CD4-positive, alpha-beta T cell treated with Interleukin-4 for 4 hours (primary cell): ENCODE data around the gene UNC119.

ENCODE experiments used
- DNase-seq: peaks from one replicate; pipeline ENCODE4 v3.0.0-alpha.2; 2020

Gene UNC119

DNA sequence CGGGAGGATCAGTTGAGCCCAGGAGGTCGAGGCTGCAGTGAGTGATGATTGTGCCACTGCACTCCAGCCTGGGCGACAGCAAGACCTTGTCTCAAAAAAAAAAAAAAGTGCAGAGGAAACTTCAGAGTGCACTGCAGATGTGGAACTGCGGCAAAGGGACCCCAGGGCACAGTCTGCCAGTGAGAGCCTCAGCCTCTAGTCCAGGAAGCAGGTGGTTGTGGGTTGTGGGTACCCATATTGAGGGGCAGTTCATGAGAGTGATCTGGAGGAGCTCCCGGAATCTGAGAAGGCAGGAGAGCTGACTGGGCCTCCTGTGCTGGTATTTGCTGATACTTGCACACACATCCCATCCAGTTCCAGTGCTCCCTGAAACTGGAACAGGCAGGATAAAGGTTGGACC is 33.2 kb downstream of the UNC119 start:
- DNase-seq, result no peak

DNA sequence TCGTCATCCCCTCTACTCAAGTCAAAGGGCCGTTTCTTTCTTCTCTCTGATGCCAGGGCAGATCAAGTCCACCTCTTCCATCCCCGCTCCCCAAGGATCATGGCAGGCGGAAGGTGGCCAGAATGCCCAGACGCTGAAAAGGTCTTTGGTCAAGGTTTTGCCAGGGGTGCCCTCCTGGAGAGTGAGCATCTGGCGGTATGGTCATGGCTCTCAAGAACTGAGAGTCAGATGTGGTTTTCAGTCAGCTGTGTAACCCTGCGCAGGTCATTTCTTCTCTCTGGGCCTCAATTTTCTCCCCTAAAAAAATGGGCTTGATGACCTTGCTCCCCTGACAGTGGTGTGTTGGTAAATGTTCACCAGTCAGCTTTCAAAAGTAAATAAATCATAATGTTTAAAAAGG is 33.8 kb downstream of the UNC119 start:
- DNase-seq, result no peak

- no peak for DNase-seq
These were observed 34.3 kb downstream of the UNC119 start for GRCh38 chr17:28518132-28518531.

GRCh38 chr17:28515518-28515917 is 36.9 kb downstream of the UNC119 start:
- DNase-seq, result no peak

GRCh38 chr17:28514561-28515002 is 37.8 kb downstream of the UNC119 start:
- DNase-seq, result no peak

DNA sequence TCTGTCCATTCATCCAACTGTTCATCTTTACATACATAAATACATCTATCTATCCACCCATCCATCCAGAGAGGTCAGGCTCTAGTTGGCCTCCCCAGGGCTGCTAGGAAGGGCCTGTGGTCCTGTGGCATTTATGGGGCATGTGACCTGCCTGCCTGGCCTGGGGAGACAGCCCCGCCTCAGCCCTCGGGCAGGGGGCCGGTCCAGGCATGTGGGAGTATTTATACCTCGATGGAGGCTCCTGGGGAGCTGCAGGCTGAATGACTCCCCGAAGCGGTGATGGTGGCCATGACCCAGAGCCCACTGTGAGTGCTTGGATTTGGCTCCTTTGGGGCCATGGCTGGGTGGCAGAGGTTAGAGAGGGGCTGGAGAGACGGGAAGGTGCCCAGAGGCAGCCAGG is 38.9 kb downstream of the UNC119 start:
- no peak for DNase-seq

DNA sequence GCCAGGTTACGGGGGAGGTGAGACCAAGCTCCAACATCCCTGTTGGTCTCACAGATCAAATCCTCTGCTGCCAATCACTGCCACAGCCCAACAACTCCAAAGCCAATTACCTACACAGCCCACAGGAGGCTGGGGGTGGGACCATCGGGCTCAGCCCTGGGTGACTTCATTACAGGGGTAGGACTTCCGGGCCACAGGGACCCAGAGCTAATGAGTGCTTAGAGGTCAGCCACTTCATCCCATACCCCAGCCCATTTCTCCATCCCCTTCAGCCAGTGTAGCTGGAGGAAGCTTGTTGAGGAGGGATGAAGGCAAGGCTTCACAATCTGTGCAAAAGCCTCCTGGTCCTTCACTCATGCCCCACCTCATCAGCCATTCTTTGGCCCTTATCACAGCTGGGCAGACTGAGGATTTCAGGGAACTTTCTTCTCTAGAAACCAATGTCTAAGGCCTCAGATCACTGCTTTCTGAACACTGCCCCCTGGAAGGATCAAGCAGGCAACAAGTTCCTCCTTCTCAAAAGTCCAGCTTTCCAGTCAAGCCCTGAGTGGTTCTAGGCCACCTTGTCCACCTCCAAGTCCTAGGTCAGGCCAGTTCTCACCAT is 40.5 kb downstream of the UNC119 start:
- DNase-seq, result no peak

DNA sequence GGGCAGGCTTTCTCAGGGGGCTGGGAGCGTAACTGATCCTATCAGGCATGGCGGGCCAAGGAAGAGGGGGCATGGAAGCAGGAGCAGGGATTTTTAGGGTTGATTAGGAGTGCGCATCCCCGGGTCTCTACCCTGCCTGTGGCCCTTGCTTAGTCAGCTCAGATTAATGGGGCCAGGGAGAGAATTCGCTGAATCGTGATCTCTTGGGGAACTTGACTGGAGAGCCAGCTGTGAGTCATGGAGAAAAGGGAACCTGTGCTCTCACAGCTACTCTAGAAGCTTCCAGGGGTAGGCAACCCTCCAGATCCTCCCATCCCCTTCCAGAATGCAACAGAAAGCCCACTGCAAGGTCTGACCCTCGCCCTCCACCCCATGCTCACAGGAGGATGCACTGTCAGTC is 42.6 kb downstream of the UNC119 start:
- no peak for DNase-seq

DNA sequence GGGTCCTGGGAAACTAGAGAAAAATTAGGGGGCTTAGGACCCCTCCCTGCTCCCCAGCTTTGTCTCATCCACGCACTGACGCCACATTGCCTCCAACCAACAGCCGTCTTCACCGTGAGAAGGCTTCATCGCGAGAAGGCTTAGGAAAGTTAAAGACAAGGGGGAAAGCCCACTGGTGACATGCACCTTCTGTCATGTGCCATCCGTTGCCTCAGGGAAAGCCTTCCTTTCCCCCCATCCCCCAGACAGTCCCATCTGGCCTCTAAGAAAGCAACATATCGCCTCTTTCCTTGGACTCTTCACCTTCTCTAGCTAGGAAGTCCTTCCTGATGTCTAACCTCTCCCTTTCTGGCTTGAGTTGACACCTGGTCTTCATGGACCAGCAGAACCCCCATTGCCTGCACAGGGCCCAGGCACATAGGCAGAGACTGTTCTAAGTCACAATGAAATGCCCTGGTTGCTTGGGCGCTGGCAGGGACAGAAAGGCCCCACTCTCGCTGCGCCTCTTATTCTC is 44.2 kb downstream of the UNC119 start:
- no peak for DNase-seq

- no peak for DNase-seq
These were observed 44.7 kb downstream of the UNC119 start for GRCh38 chr17:28507567-28508203.

DNA sequence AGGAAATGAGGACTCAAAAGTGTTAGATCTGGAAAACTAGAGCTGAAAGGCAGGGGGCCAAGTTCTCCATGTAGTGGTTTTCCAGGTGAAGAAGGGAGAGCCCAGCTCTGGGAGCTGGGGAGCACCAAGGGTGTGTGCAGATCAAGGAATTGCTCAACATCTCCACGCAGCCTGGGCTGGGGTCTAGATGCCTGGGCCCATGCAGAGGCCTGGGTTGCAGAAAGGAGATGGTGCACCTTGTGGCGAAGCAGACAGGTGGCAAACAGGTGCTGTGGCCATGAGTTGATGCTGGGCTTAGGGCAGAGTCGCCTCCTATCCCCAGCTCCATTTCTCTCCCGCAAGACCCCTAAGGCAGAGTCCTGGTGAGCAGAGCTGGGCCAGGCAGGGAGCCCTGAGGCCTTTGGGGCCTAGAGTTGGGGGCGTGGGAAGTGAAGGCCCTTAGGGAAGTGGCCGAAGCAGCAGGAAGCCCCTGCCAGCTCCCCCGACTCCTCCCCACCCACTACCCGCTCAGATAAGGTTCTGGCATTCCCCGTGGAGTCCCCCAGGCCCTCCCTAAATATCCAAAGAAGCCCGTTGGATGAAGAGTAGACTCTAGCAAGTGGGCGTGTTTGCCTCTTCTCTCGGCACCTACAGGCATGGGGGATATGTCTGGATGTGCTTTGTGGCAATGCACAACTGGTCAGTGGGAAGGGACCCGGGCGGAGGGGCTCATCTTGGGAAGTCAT is 45.5 kb downstream of the UNC119 start:
- no peak for DNase-seq

DNA sequence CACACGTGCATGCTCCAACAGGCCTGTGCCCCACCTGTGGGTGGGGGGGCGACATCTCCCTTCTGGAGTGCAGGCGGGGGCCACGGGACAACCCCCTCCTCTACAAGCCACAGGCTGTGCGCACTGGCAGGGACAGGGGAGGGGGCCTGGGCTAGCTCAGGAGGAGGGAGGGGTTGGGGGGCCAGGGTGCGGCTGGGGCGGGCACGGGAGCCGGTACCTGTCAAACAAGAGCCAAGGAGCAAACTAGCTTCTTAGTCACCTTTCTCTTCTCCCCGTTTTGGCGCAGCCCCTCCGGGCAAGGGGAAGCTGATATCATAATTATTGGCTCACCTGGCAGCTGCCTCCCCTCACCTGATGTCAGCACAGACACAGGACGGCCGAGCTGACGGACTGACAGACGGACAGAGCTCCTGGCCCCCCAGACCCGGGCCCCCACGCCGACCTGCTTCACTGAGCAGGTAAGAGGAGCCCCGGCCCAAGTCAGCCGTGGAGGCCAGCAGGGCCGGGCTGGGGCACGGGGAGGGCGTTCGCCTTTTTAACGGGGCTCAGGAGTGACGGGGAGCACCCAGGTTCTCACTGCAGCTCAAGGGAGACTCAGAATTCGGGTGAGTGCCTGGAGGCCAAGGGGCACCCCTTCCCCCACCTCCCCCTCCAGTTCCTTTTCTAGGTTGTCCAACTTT is 46.3 kb downstream of the UNC119 start, which contains the start of gene FOXN1:
Gene FOXN1, plus strand, starts transcription at position 363 of the 680 bp plus-strand sequence. CDS start 17,622 bp downstream, outside the sequence.
- no peak for DNase-seq

DNA sequence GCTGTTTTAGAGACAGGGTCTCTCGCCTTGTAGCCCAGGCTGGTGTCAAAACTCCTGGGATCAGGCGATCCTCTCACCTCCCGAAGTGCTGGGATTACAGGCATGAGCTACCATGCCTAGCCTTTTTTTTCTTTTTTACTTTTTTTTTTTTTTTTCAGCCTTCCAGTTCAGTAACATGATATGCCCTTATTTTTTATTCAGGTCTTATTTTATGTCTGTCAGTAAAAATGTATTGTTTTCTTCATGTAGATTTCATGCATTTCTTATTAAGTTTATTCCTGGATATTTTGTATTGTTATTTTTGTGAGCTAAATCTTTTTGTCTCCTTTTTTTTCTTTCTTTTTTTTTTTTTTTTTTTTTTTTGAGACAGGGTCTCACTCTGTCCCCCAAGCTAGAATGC is 49.0 kb downstream of the UNC119 start:
- DNase-seq, result no peak

GRCh38 chr17:28501421-28502284 is 50.8 kb downstream of the UNC119 start:
- no peak for DNase-seq

DNA sequence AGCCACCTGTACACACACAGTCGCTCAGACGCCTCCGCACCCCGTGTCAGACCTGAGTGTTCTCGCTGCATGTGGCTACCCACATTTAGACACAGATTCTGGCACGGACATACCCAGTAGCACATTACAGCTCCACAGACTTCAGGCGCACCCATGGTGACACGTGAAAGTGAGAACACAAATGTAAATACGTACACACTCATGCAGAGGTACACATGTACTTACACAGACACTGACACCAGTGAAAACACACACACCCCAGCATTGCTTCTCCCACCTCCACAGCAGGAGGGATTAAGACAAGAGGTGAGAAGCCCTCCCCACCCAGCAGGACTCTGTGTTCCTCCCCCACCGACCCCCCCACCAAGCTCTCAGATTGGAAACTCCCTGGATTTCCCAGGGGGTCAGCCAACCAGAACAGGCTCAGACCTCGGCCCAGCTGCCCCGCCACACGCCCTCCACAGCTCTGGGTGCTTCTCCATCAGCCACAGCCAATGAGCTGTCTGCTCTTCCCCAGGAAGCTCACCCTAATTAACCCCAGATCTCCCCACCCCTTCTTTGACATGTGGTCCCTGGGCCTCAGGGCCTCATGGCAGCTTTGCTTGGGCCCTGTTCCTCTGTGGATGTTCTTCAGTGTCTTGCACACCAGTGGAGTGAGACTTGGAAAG is 51.6 kb downstream of the UNC119 start:
- no peak for DNase-seq

GRCh38 chr17:28499684-28500357 is 52.6 kb downstream of the UNC119 start:
- DNase-seq, result no peak

GRCh38 chr17:28499364-28499664 is 53.1 kb downstream of the UNC119 start:
- DNase-seq, result no peak

- no peak for DNase-seq
These were observed 53.6 kb downstream of the UNC119 start for GRCh38 chr17:28498652-28499363.

DNA sequence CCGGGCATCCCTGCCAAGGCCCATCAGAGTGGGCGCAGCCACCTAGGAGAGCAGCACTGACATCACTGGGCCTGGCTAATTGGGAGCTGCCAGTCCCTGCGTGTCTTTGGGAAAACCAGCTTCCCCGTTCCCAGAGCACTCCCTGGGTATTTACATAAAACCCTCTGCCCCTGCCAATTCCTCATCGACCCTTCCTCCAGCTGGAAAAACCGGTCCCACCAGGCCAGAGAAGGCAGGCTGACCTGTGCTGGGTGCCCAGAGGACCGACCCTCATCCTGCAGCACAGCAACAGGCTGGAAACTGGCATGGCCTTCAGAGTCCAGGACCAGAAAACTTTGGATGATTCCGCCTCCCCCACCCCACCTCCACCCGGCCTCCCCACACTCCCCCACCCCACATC is 54.5 kb downstream of the UNC119 start:
- DNase-seq, result no peak
